ENCODE results near the gene TBC1D9.

GRCh38 chr4:140802591-140802990 lies 46.4 kb upstream of the TBC1D9 start:
- TF ChIP-seq CTCF (IDR thresholded peaks at IDR 0.05) (no peak), ZFX (IDR thresholded peaks at IDR 0.05; ENCODE audit: borderline replicate concordance) (no peak)

Measured in 22Rv1 (cell line).